Activated CD4-positive, CD25-positive, alpha-beta regulatory T cell treated with anti-CD3 and anti-CD28 coated beads, Interleukin-2, amount 50 U/mL, for 24 hours (primary cell): ENCODE data around the gene SLC6A3.

ENCODE experiments used
- ATAC-seq, 2 donors: fragments of 150-1000 bp; cut with Tn5 transposase; one replicate each; pipeline ENCODE4 v1.10.0; 2021; ENCODE audit warnings: mild to moderate bottlenecking in 1 of 2, moderate library complexity in 1 of 2

SLC6A3 gene

GRCh38 chr5:1345876-1346626 lies 99.2 kb downstream of the SLC6A3 start:
- ATAC-seq, result no peak

- ATAC-seq, result peak; percentile 93
These were observed 100.0 kb downstream of the SLC6A3 start, which contains the start of gene CLPTM1L for GRCh38 chr5:1344975-1345838. Gene CLPTM1L (minus strand): TSS chr5:1345099. CDS start chr5:1344841, 258 bp downstream.

GRCh38 chr5:1343931-1344901 lies 101.0 kb downstream of the SLC6A3 start:
- ATAC-seq, result peak; percentile 27 to 30

GRCh38 chr5:1343315-1343751 lies 101.9 kb downstream of the SLC6A3 start:
- ATAC-seq, result no peak
